ENCODE results near the gene CASKIN2.

DNA sequence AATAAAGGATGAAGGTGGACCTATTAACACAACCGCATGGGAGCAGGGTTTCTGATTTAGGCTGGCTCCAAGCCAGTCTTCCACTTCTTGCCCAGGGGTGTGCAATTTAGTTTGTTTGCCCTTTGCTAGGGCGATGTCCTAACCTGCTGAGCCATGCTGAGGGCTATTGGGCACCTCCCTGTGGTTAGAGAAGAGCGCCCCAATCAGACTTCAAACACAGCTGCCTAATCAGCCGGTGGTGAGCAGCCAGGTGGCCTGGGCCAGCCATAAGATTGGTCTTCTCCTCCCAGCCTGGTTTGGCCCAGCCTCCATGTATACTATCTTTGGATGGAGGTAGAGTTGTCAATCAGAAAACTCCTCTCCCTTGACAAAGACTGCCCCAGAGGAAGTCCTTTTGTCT lies 43.2 kb downstream of the CASKIN2 start:
- TF ChIP-seq, protein P1, sequence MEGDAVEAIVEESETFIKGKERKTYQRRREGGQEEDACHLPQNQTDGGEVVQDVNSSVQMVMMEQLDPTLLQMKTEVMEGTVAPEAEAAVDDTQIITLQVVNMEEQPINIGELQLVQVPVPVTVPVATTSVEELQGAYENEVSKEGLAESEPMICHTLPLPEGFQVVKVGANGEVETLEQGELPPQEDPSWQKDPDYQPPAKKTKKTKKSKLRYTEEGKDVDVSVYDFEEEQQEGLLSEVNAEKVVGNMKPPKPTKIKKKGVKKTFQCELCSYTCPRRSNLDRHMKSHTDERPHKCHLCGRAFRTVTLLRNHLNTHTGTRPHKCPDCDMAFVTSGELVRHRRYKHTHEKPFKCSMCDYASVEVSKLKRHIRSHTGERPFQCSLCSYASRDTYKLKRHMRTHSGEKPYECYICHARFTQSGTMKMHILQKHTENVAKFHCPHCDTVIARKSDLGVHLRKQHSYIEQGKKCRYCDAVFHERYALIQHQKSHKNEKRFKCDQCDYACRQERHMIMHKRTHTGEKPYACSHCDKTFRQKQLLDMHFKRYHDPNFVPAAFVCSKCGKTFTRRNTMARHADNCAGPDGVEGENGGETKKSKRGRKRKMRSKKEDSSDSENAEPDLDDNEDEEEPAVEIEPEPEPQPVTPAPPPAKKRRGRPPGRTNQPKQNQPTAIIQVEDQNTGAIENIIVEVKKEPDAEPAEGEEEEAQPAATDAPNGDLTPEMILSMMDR (conservative IDR thresholded peaks at IDR 0.05; ENCODE audit: low read length) = no peak
- no peak for TF ChIP-seq EZH2phosphoT487 (IDR thresholded peaks at IDR 0.05; ENCODE audit: borderline replicate concordance, low read depth, low read length)

Measured in OCI-LY7 (cell line).